Measurements from ENCODE around the gene ABCC4.

Gene ABCC4

DNA sequence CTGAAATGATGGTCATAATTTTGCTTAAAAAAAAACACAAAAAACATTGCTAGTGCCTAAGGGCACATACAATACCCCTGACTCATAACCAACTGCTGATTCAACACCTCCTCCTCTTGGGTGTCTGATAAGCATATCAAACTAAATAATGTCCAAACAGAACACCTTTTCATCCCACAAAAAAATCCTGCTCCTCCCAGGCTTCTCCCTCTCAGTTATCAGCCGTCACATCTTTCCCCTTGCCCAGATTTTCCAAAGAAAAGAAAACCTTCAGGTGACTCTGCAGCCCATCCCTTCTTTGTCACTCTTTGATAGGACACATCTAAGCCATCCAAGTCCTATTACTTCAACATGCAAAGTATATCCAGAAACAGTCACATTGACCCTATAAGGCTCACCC is 46.9 kb downstream of the ABCC4 start:
- DNase-seq: no peak

DNA sequence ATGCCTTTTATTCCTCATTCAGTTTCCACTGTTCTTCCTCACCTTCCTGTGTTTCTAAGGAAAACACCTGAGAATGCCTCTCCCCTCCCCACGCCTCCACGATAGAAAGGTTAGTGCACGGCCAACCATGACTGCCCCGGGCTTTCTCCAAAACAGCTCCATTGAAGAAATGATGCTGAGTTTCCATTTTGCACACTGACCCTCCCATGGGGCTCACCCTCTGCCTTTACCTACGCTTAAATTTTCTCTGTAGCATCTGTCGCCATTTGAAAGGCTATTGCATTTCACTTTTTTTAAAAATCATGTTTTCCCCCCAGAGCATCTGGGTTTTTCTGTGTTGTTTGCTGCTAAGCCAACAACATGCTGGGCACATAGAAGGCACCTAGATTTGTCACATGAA is 48.2 kb downstream of the ABCC4 start:
- no peak for DNase-seq

DNA sequence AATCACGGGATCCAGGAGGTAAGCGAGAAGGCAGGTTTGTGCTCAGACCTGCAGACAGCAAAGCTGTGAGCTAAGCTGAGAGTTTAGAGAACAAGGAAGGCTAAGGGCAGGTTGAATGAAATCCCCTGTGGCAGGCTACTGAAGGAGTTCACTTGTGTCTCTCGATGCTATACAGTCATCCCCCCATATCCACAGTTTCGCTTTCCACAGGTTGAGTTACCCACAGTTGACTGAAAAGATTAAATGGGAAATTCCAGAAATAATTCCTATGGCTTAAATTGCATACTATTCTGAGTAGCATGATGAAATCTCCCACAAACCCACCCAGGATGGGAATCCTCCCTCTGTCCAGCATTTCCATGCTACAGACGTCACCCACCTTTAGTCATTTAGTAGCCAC is 49.6 kb downstream of the ABCC4 start:
- DNase-seq: no peak

DNA sequence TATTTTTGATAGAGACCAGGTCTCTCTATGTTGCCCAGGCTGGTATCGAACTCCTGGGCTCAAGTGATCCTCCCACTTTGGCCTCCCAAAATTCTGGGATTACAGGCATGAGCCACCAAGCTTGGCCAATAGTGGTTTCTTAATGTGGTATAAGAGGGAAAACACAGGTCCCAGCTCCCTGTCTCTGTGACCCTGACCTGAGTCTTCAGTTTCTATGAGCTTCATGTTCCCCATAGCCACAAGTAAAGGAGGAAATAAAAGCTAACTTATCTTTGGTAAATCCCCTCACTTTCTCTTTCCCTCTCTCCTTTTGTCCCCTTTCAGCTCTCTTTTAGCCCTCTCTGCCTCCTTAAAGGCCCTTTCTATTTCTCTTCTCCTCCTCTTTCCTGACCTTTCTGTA is 50.3 kb downstream of the ABCC4 start:
- no peak for DNase-seq

DNA sequence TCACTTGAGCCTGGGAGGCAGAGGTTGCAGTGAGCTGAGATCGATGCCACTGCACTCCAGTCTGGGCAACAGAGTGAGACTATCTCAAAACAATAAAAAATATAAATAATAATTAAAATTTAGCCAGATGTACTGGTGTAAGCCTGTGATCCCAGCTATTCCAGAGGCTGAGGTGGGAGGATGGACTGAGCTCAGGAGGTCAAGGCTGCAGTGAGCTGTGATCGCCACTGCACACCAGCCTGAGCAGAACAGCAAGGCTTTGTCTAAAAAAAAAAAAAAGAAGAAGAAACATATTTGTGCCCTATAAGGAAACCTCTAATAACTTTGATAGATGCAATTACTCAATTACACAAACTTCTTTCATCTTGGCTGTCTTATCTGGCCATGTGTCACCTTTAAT is 52.3 kb downstream of the ABCC4 start:
- no peak for DNase-seq

DNA sequence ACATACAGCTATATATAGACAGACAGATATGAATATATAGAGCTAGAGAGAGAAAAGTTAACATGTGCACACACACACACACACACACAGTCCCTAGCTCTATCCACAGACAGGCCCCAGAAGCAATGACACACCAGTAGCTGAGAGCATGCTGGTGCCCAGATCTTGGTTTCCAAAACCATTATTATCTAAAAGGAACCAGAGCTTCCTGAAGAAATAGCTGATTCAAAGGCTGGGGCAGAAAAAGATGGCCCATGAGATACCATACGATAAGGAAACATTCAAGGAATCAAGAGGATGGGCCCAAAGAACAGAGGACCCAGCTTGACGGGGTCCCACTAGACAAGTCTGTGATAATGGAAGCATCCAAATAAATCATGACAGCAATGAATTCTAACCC is 53.4 kb downstream of the ABCC4 start:
- DNase-seq: peak; percentile 33

DNA sequence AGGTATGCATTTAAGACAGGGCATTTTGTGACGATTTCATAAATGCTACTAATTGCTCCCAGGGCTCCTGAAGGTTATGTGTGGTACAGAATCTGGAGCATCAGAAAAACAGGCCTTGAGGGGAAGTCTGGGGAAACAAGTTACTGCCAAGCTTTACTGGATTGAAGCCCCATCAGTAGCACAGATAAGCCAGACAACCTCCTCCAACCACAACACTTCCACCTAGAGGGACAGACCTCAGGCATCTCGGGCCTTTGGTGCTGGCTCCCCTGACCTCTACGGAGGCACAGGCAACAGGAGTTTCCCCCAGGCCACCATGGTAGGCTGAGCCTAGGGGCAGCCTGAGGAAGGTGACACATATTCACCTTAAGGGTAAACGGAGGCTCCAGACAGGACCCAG is 54.1 kb downstream of the ABCC4 start:
- DNase-seq: no peak

DNA sequence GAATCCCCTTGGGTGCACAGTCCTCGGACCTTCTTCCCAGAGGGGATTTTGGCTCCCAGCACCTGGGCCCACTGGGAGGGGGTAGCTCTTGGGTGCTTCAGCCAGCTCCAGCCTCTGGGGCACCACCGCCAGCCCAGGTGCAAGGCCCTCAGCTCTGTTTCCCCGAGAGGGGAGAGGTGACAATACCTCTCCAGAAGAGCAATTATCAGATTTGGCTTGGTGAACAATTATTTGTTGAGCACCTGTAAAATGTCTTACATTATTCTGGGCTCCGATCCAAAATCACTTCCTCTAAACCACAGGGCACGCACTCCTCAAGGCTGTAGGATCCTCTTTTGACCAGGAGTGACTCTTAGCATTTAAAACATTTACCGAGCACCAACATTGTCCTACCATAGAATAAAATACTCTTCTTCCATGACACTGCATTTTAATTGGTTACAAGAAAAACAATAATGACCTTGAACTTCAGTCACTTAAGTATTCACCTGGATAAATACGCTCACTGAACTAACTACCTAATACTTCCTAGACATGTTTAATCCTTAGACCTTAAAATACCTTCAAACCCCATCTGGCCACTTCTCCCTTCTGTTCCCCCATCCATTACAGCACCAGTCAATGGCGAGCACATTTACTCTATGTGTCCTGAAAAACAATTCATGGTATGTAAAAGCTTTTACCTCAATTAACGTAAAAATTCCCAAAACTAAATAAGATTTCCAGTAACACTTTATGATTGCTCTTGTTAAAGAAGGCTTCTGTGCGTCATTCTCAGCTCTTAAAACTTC is 54.8 kb downstream of the ABCC4 start:
- DNase-seq: peak; percentile 13

DNA sequence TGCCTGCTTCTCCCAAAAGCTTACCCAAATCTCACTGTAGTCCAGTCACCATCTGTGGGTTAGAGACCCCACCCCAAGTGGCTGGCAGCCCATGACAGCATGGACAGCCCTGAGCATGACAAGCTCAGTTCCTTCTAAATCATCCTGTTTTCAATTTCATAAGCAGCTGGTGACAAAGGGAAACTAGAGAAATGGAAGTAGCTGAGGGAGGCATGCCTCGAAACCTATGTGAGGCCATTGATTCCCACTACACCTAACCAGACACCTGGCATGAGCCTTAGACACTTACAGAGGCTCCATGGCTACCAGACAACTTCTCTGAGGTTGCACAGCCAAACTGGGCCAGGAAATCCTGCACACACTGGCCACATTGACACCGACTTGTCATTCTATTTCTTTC is 56.2 kb downstream of the ABCC4 start:
- no peak for DNase-seq

DNA sequence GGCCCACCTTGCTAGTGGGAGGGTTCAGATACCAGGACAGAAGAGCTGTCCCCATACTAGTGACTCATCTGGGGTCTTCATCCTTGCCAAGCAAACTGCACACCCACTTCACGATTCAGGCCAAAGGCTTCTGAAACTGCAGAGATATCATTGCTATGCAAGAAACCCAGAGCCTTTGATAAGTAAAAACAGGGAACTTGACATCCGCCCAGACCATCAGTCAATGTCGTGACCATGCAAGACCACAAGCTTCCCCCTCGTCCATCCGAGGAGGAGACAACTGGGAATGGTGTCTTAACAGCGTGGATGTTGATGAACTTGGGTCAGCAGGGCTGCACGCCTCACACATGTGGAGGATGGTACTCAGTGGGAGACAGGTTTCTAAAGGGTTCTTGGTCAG is 58.0 kb downstream of the ABCC4 start:
- DNase-seq: peak; percentile 32

DNA sequence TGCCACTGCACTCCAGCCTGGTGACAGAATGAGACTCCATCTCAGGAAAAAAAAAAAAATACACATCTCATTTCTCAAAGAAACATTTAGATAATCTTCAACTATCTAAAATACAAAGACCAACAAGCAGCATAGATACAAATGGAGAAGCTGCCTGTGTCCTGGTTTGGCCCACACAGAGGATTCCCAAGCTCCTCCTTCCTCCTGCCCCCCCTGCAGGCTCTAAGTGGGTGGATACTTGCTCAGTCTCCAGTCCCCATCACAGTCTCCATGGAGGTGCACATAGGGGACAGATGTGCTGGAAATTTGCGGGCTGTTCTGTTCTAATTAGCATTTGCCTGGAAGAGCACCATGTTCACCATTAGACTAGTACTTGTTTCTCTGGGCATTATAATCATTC is 59.9 kb downstream of the ABCC4 start:
- DNase-seq: no peak

DNA sequence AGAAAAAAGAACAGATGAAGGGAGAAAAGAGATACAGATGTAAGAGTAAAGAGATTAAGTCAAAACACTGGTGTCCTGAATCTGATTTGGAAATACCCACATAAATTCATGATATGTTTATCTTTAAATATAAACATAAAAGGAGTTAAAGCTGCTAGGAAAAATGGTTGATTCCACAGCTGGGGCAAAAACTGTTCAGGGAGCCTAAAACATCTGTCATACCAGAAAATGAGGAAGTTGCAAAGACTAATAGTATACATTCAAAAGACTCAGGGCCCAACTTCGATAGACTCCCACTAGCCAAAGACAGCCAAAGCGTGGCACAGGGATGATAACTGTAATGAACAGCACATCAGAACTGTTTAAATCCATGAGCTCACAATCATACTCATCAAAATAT is 62.0 kb downstream of the ABCC4 start:
- DNase-seq: no peak

DNA sequence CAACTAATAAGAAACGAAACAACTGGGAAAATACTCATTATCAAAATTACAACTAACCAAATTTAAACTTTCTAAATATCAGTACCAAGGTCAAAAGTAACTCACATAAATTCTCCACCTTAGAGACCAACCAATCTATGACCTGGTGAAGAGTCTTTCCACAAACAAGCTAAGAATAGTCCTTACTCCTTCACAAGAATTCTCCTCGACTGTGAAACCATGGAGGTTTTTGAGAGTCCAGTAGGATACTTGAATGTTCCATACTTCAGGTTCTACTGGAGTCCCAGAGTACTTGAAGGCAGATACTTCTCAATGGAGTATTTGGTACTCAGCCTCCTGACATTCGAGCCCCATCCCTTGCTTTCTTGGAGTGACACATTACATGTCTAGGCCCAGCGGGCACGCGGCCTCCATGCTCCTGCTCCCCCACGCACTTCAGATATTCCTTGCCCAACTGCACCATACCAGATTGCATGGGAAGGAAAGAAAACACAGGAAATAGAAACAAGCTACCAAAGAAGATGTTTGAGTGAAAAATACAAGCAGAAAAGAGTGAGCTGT is 63.9 kb downstream of the ABCC4 start:
- DNase-seq: no peak

DNA sequence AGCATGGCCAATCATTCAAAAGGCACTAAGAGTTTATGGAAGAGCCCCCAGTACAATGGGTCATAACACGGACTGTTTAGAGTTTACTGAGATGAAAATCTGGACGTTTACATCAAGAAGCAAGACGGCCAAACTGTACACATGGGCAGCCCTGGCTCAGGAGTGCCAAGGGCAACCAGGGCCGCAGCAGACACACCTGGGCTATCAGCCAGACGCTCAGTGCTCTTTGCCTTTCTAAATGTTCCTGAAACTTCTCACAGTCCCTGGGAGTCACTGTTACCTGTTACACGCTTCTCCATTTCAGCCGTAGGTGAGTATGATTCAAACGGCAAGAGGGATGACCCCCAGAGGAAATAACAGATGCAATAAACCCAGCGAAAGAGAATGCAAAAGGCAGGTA is 64.5 kb downstream of the ABCC4 start:
- no peak for DNase-seq

DNA sequence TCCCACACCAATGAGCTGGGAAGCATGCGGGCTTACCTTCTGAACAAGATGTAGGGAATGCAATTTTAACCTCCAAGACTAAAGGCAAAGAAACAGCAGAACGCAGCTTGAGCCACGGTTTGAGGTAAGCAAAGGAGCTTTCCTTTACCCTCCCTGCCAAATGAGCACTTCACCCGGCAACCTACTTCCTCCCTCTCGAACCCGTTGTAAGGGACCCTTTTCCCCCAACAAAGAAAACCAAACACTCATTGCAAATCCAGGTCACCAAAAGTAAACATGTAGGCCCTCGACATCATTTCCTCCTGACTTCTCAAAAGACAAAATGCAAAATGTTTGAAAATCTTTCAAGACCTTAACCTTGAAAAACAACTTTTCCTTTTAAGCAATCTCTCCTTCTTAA is 65.3 kb downstream of the ABCC4 start:
- no peak for DNase-seq

DNA sequence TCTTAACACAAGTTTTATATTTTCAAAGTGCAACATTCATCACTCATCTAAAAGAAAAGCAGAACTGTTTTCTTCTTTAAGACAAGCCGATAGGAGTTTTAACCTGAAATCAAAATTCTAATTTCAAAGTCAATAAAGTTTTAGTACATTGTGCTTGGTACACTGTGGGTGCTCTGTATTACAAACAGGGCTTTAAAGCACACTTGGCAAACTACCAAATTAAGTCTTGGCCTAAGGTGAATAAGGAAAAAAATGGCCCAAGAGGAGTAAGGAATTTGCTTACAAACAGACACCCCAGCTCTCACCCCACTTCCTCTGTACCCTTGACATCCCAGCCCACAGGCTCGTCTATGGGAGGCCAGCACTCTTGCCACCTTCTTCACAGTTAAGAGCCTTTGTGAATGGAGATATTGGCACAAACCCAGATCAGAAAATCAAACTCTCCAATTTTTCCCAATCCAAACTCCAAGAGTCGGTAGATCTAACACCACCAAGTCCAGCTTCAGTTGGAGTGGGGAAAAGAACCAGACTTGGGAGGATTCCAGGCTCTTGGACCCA is 66.0 kb downstream of the ABCC4 start:
- no peak for DNase-seq

DNA sequence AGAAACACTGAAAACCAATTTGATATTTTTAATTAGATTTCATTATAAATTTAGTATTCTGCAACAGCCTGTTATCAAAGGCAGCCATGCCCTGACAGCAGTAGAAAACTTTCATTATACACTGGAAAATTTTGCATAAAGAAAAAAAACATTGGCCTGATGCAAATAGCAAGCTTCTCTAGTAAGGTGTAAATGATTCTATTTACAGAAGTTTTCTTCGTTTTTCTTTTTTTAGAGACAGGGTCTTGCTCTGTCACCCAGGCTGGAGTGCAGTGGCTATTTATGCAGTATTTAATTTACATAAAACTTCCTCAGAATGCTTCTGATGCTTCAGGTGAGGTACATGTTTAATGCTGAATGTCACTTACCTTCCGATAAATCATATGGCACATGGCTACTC is 67.0 kb downstream of the ABCC4 start:
- DNase-seq: no peak

DNA sequence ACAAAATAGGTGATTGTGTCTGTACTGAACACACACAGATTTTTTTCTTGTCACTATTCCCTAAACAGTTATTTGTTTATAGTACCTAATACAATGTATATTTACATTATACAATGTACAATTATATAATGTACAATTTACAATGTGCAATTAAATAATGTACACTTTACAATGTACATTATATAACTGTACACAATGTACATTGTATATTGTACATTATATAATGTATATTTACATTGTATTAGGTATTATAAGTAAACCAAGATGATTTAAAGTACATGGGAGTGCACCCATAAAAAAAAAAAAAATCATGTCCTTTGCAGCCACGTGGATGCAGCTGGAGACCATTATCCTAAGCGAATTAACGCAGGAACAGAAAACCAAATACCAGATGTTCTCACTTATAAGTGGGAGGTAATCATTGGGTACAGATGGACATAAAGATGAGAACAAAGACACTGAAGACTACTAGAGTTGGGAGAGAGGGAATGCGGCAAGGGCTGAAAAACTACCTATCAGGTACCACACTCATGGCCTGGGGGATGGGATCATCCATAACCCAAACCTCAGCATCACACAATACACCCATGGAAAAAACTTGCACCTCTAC is 68.1 kb downstream of the ABCC4 start:
- no peak for DNase-seq

DNA sequence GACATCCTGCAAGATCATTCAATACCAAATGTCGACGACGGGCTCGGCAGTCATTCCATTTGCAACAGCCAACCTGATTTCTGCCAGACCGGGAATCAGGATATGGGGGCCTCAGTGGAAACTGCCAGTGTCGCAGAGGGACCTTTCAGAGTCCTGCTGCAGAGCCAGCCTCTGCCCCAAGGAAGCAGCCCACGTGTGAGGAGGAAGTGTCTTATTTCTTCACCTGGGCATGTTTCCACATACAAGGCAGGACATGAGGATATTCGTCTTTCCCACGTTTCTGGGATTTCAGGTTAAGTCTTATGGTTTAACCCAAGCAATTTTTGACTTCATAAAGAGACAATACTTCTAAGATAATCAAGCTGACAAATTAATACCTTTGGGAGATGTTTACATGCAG is 69.9 kb downstream of the ABCC4 start:
- DNase-seq: no peak

DNA sequence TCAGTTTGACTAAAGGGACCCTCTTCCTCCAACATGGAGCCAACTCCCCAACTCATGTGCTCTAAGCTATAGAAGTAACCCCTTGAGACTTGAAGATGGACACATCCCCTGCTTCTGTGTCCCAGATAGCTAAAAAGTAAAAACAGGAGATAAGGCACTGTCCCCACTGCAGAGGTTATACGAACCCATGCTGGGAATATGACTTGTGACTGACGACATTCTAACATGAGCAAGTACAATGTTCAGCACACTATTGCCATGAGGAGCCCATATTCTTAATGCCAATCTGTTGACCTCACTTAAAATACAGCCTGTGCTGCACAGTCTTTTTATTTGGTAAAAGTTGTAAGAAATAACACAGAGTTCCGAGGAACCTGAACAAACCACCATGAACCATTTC is 71.4 kb downstream of the ABCC4 start:
- DNase-seq: no peak

DNA sequence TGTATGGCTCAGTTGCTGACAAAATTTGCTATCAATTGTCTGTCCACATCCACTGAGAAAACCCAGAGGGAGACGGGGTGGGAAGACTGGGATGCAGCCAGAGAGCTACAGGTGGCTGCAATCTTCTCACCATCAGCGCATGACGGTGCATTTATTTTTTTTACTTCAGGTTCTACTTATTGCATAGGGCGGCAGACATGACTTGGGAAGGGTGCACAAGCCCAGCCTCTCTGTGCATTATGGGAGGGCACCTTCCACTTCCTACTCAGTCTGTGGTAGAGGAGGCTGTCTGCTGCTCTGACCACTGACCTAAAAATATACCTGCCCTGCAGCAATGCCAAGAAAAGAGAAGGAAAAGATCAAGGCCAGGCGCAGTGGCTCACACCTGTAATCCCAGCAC is 73.1 kb downstream of the ABCC4 start:
- no peak for DNase-seq

DNA sequence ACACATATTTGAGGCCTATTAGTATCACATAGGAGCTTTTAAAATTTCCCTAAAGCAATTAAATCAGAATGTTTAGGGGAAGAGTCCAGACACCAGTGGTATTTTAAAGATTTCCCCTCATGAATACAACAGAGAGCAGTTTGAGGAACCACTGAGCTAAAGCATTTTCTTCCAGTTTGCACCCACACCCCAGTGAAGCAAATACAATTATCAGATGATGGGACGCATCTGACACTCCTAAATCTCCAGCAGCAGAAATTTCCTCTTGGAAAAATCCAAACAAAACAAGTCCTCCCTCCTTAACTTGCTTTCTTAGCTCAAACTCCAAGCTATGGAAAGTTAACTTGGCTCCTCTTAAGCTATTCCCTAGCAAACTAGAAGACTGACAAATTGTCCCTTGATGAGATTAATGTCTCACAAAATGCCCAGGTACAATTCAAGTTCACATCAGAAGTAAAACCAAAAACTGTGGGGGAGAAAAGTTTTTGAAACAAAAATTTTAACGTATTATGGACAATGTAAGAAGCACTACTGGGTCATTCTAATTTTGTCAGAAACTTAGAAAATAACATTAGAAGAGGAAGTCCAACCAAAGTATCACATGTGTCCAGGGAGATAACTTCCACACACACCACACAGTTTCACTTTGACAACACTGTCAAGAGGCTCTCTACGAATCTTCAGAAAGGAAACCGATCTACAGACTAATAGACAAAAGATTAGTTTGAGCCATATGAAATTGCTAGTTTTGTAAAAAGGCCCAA is 74.1 kb downstream of the ABCC4 start:
- DNase-seq: no peak

DNA sequence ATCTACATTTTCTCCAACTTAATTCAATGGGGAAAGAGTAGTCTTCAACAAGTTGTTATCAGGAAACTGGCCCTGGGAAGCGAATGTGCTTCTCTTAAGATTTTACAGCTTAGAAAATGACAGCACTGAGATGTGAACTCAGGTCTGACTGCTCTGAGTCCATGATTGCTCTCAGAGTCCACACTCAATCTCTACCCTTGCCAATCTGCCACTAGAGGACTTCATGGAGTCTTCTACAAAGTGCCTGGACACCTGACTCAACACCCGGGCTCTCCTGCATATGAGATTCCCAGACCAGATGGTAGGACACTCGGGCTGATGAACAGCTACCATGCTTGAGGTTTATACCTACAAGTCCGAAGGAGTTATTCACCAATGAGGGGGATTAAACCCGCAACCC is 74.8 kb downstream of the ABCC4 start:
- no peak for DNase-seq

DNA sequence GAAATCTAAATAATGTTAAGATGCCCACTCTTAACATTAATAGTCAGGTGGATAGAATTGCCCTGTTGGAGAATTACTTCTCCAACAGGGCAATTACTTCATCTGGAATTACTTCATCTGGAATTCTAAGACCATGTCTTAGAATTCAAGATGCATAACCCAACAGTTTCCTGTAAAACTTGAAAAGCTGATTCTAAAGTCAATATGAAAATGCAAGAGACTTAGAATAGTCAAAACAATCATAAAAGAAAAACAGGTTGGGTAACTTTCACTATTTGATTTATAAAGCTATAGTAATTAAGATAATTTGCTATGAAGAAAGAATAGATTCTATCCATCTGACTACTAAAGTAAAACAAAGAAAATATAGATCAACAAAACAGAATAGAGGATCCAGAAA is 75.2 kb downstream of the ABCC4 start:
- DNase-seq: no peak
